BLaER1 (cell line): ENCODE measurements around the gene RDH12.

ENCODE experiments used
- H3K27ac ChIP-seq: shearing (Covaris generic); formaldehyde crosslinking; 2 replicates; pipeline ENCODE4 v1.8.1; 2022
- H3K27me3 ChIP-seq: shearing (Covaris generic); formaldehyde crosslinking; 2 replicates; pipeline ENCODE4 v1.8.1; 2022
- H3K36me3 ChIP-seq: shearing (Covaris generic); formaldehyde crosslinking; 2 replicates; pipeline ENCODE4 v1.8.1; 2022
- H3K4me1 ChIP-seq: shearing (Covaris generic); formaldehyde crosslinking; 2 replicates; pipeline ENCODE4 v1.8.1; 2022
- H3K4me2 ChIP-seq: shearing (Covaris generic); formaldehyde crosslinking; 2 replicates; pipeline ENCODE4 v1.8.1; 2022
- H3K4me3 ChIP-seq: shearing (Covaris generic); formaldehyde crosslinking; 2 replicates; pipeline ENCODE4 v1.8.1; 2022
- H3K9ac ChIP-seq: shearing (Covaris generic); formaldehyde crosslinking; 2 replicates; pipeline ENCODE4 v1.8.1; 2022
- H3K9me3 ChIP-seq: shearing (Covaris generic); formaldehyde crosslinking; 2 replicates; pipeline ENCODE4 v1.8.1; 2022
- H4K20me1 ChIP-seq: shearing (Covaris generic); formaldehyde crosslinking; 2 replicates; pipeline ENCODE4 v1.8.1; 2022
- Cebpa-rat ChIP-seq: shearing (Covaris generic); IDR thresholded peaks from 2 replicates; pipeline ENCODE4 v1.8.1; 2022

RDH12 gene

DNA sequence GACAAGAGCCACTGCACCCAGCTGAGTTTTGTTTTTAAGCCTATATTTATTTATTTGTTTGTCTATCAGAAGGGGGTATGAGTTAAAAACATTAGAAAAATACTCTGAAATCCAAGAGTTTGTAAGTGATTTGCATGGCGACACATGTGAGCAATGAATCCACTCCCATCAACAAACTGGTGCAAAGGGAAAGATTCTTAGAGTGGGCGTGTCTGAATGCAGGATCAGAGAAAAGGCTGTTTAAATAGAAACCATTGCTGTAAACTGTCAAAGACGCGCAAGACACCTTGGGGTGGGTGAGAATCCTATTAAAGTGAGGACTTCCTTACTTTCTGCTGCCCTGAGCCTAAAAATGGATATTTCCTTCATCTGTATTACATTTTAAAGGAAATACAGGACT is 62.8 kb downstream of the RDH12 start:
- TF ChIP-seq Cebpa-rat = no peak
- H3K4me3 ChIP-seq = no peak overlapping the region
- no peaks in the 10 kb centered on the region for H3K27me3 ChIP-seq
- H3K4me1 ChIP-seq = no peaks in the 10 kb centered on the region
- no peaks in the 10 kb centered on the region for H4K20me1 ChIP-seq
- no peaks in the 10 kb centered on the region for H3K9me3 ChIP-seq
- no peak overlapping the region for H3K27ac ChIP-seq
- peaks cover 92% of the 10 kb centered on the region for H3K36me3 ChIP-seq
- H3K9ac ChIP-seq = no peak overlapping the region
- H3K4me2 ChIP-seq = no peak overlapping the region

DNA sequence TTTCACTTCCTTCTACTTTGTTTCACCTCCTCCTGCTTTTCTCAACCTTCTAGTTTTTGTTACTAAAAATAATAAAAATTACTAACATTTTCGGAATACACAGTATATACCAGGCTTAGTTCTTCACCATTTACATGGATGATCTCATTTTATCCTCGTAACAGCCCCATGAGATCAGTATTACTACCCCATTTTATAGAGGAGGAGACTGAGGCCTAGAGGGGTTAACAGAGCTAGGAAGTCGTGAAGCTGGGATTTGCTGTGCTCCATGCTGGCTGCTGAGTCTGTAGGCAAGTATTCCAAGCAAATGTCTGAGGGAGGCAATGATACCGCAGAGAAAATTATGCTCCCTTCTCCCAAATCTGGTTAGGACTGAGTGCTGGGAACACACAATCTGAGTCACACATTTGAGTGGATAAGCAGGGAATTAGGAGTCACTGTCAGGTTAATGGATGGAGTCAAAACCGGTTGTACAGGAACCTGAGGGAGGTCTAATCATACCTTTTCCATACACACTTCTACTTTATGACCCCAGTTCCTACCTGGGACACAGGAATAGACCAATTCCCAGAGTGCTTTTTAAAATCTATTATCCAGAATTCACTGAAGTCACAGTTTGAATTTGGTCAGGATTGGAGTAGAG is 63.6 kb downstream of the RDH12 start:
- Histone ChIP-seq H4K20me1 (no peaks in the 10 kb centered on the region), H3K4me2 (no peak overlapping the region), H3K4me3 (no peak overlapping the region), H3K36me3 (peaks cover 92% of the 10 kb centered on the region), H3K9me3 (no peaks in the 10 kb centered on the region), H3K27me3 (no peaks in the 10 kb centered on the region), H3K9ac (no peak overlapping the region), H3K27ac (no peak overlapping the region), H3K4me1 (no peaks in the 10 kb centered on the region)
- TF ChIP-seq Cebpa-rat = no peak

DNA sequence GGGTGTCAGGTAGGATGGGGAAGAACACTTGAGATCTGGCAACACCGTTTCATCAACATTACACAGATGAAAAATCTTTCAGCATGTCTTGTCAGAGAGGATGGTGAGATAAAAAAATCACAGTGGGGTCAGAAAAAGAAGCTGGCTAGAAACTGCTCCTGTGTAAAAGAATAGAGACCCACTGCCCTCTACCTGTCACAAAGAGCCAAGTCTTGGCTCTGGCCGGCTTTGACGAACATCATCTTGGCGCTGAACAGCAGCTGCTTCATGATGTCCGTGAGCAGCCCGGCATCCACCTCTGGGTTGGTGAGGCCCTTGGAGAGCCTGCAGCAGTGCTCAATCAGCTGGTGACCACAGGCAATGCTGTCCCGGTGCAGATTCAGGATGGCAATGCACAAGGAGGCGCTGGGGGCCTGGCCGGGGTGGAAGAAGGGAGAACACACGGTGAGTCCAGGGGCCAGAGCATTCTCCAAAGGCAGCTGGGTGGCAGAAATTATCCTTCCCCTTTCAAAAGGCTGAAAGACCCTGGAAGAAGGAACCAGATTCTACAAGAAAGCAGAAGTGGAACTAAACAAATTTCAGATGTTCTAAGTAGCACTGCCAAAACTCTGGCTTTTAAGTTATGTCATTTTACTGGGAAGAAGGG is 64.5 kb downstream of the RDH12 start:
- H3K4me3 ChIP-seq = no peak overlapping the region
- no peaks in the 10 kb centered on the region for H4K20me1 ChIP-seq
- TF ChIP-seq Cebpa-rat = no peak
- H3K9me3 ChIP-seq = no peaks in the 10 kb centered on the region
- no peak overlapping the region for H3K9ac ChIP-seq
- no peak overlapping the region for H3K4me2 ChIP-seq
- H3K4me1 ChIP-seq = no peaks in the 10 kb centered on the region
- no peak overlapping the region for H3K27ac ChIP-seq
- peaks cover 90% of the 10 kb centered on the region for H3K36me3 ChIP-seq
- H3K27me3 ChIP-seq = no peaks in the 10 kb centered on the region

DNA sequence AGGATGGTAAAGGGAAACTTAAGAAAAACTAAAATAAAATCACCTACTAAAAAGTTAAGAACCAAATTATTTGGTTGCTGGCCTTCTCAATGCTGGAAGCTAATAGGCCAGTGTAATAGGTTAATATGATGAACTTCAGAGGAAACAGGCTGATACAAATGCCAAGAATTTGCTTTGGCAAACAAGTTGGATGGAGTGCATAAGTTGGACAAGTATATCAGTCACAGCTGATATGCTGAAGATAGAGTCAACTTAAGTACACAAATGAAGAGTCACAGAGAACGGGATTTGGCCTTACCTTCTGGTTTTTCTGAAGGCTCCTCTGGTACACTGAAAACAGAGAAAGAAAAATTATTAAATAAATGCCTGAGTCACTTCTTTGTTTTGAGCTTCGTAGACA is 66.5 kb downstream of the RDH12 start:
- no peaks in the 10 kb centered on the region for H3K27me3 ChIP-seq
- no peak overlapping the region for H3K4me3 ChIP-seq
- TF ChIP-seq Cebpa-rat = no peak
- H3K9me3 ChIP-seq = no peaks in the 10 kb centered on the region
- H3K27ac ChIP-seq = no peak overlapping the region
- H3K4me1 ChIP-seq = no peaks in the 10 kb centered on the region
- no peak overlapping the region for H3K4me2 ChIP-seq
- H3K36me3 ChIP-seq = peaks cover 93% of the 10 kb centered on the region
- H3K9ac ChIP-seq = no peak overlapping the region
- H4K20me1 ChIP-seq = no peaks in the 10 kb centered on the region

DNA sequence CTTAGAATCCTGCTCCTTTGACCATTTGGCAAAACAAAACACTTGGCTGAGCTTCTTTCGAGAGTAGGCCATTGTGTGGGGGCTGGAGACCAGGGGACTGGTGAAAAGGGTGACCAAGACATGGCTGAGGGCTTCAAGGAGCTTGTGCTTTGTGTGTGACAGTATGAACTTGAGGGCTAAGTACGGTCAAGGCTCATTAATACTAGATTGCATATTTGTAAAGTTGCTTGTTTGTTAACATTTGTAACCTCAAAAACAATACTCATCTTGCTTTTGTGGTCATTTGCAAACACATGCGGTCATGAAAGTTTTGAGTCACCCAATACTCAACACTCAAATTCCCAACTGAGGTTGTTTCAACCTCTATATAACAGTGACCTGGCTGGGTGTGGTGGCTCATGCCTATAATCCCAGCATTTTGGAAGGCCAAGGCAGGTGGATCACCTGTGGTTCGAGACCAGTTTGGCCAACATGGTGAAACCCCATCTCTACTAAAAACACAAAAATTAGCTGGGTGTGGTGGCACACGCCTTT is 72.2 kb downstream of the RDH12 start:
- Histone ChIP-seq H3K9me3 (no peaks in the 10 kb centered on the region), H3K4me1 (no peaks in the 10 kb centered on the region), H3K27me3 (no peaks in the 10 kb centered on the region), H3K9ac (no peak overlapping the region), H4K20me1 (no peaks in the 10 kb centered on the region), H3K4me2 (no peak overlapping the region), H3K27ac (no peak overlapping the region), H3K4me3 (no peak overlapping the region), H3K36me3 (peaks cover 97% of the 10 kb centered on the region)
- TF ChIP-seq Cebpa-rat = no peak

DNA sequence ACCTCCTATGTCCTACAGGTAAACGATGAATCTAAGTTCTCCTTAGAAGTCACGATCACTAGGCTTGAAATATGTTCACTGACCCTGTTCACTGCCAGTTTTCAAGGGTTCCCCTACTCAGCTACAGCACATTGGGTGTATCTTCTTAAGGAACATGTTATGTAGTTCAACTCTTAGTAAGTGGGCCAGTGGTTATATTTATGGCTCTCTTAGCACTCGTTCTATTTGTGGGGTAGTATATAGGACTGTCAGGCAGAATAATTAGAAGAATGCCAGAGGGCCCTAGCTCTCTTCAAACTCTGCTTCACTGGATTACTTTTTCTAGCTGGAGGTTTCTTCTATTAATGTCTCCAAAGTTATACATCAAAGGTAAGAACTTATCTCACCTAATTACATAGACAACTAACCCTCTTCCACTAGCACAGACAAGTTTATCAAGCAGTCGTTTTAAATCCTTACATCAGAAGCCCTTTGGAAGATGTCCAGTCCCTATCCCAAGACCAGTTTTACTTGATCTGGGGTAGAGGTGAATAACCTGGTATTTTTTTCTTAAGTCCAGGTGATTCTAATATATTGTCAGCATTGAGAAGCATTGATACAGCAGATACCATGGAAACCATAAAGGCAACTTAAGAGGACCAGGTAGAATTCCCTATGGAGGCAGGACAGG is 75.1 kb downstream of the RDH12 start:
- no peak for TF ChIP-seq Cebpa-rat
- Histone ChIP-seq H3K27me3 (no peaks in the 10 kb centered on the region), H3K4me1 (no peaks in the 10 kb centered on the region), H3K4me2 (no peak overlapping the region), H3K4me3 (no peak overlapping the region), H3K27ac (no peak overlapping the region), H4K20me1 (no peaks in the 10 kb centered on the region), H3K9me3 (no peaks in the 10 kb centered on the region), H3K36me3 (peaks cover 99% of the 10 kb centered on the region), H3K9ac (no peak overlapping the region)

DNA sequence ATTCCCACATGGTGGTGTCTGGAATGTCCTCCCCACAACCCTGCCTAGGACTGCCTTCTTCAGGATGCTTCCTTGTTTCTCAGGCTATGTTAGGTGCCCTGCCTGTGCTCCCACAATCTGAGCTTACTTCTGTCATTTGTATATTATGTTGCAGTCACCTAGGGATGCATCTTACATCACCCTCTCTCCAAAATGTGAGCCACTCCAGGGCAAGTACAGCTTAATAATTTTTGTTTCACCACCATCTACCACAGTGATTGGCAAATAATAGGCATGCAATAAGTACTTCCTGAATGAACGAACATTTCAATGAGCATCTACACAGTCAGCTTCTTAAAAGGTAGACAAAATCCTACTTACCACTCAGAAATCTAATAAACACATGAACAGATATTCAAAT is 77.1 kb downstream of the RDH12 start:
- Histone ChIP-seq H3K27me3 (no peaks in the 10 kb centered on the region), H3K9me3 (no peaks in the 10 kb centered on the region), H3K9ac (no peak overlapping the region), H3K4me1 (no peaks in the 10 kb centered on the region), H3K36me3 (peaks cover 97% of the 10 kb centered on the region), H3K4me3 (no peak overlapping the region), H4K20me1 (no peaks in the 10 kb centered on the region), H3K4me2 (no peak overlapping the region), H3K27ac (no peak overlapping the region)
- no peak for TF ChIP-seq Cebpa-rat

DNA sequence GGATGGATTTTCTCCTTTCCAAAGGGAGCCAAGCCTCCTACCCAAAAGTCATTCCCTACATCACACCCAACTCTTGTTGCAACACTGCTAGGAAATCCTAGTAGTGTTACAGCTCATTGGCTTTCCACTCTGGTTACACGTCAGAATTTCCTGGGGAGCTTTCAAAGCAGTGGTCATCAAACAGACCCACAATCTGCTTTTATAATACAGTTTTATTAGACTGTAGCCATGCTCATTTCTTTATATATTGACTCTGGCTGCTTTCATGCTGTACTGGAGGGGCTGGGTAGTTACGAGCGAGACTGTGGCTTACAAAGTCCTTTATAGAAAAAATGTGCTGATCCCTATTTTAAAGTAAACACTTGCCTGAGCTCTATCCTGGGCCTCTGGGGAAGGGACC is 80.4 kb downstream of the RDH12 start:
- Histone ChIP-seq H3K9me3 (no peaks in the 10 kb centered on the region), H3K4me1 (no peaks in the 10 kb centered on the region), H3K36me3 (peaks cover 97% of the 10 kb centered on the region), H3K4me2 (no peak overlapping the region), H3K4me3 (no peak overlapping the region), H3K27ac (no peak overlapping the region), H4K20me1 (no peaks in the 10 kb centered on the region), H3K27me3 (no peaks in the 10 kb centered on the region), H3K9ac (no peak overlapping the region)
- TF ChIP-seq Cebpa-rat = no peak
